Activated CD4-positive, alpha-beta T cell treated with anti-CD3 and anti-CD28 coated beads, Interleukin-2, Interleukin-6, amounts not matched to agents 100 ng/mL and 50 ng/mL, durations not matched to agents 16 hours and 8 hours (primary cell): ENCODE data around the gene SEC23B.

Source experiments
- DNase-seq: peaks from one replicate; pipeline ENCODE4 v3.0.0-alpha.2; 2020

Gene SEC23B

DNA sequence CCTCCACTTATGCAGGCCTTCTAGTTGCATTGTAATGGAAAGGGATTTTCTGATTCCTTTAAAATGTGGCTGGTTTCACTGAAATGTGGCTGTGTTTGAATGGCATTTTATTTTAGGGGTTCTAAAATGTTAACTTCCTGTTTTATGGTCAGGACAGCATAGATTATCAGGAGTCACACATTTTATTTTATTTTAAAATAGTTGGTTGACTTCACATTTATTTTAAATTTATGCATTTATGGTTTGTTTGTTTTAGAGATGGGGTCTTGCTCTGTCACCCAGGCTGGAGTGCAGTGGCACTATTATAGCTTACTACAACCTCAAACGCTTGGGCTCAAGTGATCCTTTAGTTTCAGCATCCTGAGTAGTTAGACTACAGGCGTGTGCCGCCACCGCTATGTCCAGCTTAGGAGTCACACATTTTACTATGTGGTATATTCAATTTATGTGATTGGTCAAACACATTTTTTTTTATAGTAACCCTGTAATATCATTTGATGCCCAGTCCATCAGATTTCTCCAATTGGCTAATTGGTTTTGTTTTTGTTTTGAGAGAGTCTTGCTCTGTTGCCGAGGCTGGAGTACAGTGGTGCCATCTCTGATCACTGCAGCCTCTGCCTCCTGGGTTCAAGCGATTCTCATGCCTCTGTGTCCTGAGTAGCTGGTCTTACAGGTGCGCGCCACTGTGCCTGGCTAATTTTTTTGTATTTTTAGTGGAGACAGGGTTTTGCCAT is 82.4 kb downstream of the SEC23B start:
- DNase-seq, result no peak

DNA sequence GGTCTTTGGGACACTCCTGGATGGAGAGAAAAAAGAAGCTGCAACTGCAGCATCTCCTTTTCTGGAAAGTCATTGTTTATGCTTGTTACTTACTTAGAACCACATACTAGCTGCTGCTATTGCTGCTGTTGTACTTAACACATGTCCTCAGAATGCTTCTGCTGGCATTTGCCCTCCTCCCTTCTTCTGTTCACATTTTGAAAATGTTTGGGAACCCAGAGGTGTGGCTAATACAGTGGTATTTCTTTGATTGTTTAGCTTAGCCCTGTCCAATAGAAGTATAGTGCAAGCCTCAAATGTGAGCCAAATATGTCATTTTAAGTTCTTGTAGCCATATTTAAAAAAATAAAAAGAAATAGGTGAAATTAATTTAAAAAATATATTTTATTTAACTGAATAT is 88.5 kb downstream of the SEC23B start:
- DNase-seq, result no peak

DNA sequence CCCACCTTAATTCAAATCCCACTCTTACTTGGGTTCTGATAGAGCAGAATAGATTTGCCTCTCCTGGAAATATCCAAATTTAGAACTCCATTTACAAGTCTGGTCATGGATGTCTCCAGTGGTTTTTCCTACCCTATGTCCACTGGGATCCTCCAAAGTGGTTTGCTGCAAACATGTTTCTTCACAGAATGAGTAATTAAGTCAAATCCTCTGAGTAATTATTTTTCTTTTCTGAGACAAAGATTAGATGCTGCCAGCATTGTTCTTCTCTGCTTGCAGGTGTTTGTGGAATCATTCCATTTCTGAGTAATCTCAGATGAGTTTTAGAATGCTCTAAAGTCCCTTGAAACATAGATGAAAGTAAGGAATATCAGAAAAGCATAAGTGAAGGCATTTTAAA is 102.0 kb downstream of the SEC23B start:
- DNase-seq, result no peak
